NT2/D1 (cell line): ENCODE results near the gene UBAC2.

Experiments used
- YY1 ChIP-seq: IDR thresholded peaks from 2 replicates; pipeline ENCODE4 v1.6.1; 2011; ENCODE audit not compliant: insufficient read length, insufficient read depth
- ZNF274 ChIP-seq: IDR thresholded peaks from 2 replicates; pipeline ENCODE4 v1.6.1; 2011; ENCODE audit warnings: mild to moderate bottlenecking, low read depth, low read length

DNA sequence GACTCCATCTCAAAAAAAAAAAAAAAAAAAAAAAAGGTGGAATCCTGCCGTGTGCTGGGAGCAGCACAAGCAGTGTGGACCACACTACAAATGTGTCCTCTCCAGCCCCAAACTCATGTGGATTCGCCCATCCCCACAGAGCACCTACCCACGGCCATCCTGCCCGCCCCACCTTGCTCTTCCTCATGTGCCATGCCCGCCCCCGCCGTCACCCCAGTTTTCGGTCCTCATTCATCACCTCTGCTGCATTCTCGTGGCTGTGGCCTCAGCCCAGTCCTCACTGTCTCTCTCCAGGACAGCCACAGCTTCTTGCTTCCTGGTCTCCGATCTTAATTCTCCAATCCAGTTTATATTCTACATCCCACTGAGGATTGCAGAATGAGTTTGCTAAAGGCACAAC lies 220.6 kb downstream of the UBAC2 start:
- TF ChIP-seq YY1, result no peak
- TF ChIP-seq ZNF274, result no peak
